SKM-1 (cell line): ENCODE measurements around the gene BTF3L4.

ENCODE experiments used
- DNase-seq: peaks from one replicate; lab custom pipeline; 2025; ENCODE audit not compliant: unreplicated experiment; lab: John Stamatoyannopoulos, UW

BTF3L4 gene

DNA sequence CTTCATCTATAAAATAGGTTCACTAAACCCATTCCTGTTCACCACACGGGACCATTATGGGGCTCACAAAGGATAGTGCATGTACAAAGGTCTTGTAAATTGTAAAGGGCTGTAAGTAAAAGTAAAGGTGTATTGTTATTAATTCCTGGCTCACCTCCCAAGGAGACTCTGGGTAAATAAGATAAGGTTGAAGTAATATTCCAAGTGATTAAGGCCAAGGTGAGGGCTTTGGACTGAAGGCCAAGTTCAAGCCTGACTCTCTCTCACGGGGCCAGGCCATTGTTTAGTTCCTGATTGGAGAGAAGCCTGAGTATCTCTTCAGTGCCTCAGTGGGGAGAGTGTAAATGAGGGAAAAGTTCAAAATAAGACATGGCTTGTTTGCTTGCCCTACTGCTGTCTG is 66.3 kb downstream of the BTF3L4 start:
- no peak for DNase-seq

DNA sequence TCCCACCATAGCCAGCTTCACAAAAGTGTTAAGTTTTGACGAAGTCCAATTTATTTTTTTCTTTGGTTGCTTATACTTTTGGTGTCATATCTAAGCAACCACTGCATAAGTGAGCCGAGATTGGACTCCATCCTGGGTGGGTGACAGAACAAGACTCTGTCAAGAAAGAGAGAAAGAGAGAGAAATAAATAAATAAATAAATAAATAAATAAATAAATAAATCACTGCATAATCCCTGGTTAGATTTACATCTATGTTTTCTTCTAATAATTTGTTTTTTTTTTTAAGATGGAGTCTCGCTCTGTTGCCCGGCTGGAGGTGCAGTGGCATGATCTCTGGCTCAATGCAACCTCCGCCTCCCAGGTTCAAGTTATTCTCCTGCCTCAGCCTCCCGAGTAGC is 67.5 kb downstream of the BTF3L4 start:
- DNase-seq, result no peak

DNA sequence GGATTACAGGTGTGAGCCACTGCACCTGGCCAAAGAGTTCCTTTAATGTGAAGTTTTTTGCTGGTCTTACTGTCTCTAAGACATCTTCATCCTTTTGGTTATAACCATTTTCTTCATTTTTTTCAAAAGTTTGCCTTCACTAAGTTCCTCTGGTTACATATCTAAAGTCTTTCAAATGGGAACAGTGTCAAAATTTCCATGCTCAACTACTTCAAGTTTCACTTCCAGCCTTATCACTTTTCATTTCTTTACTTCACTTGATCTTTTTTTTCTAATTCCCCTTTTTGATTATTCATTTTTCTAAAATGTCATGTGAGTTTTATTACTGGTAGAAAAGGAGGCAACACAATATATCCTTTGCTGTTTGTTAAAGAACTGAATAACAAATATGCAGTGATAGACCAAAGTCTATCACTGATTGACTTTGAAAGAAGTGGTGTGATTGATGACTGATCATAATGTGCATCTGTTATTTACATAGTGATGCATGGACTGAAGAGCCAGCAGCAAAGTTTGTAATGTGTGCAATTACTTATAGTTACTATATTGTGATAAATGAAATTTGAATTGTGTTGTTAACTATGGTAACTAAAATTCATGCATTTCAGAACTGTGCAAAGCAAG is 69.8 kb downstream of the BTF3L4 start:
- no peak for DNase-seq

DNA sequence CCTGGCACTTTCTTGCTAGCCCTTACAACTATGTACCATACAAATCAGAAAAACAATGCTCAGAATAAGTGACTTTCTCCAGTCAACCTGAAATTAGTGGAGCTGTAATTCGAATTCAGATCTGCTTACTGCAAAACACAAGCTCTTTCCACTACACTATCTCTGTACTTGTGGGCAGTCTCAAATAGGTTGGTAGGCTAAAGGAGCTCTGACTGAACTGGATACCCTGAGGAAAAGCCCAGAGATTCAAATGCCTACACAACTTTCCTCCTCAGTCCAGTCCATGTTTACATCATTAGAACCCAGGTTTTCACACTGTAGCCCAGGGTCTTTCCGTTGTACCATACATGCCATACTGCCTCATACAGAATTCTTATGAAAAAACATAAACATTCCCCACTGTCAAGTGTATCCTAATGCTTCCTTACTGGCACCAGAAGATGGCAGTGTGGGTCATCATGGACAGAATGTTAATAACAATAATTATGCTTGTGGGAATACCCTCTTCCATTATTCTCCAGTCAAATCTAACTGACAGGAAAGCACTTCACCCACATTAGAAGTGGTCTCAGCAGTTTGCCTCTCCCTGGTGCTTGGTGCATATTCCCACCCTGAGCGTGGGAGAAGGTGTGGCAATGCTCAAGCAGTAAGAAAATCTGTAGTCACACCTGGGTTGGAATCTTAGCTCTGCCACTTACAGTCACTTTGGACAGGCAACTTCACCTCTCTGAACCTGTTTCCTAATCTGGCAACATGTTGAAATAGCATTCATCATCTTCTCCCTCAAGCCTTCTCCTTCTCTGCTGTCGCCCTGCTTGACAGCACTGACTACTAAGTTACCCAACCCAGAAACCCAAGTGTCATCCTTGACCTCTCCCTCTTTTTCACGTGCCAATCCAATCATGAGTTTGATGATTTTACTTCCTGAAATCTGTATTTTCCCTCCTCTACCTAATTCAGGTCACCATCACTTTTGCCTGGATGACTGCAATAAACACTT is 71.4 kb downstream of the BTF3L4 start:
- no peak for DNase-seq

DNA sequence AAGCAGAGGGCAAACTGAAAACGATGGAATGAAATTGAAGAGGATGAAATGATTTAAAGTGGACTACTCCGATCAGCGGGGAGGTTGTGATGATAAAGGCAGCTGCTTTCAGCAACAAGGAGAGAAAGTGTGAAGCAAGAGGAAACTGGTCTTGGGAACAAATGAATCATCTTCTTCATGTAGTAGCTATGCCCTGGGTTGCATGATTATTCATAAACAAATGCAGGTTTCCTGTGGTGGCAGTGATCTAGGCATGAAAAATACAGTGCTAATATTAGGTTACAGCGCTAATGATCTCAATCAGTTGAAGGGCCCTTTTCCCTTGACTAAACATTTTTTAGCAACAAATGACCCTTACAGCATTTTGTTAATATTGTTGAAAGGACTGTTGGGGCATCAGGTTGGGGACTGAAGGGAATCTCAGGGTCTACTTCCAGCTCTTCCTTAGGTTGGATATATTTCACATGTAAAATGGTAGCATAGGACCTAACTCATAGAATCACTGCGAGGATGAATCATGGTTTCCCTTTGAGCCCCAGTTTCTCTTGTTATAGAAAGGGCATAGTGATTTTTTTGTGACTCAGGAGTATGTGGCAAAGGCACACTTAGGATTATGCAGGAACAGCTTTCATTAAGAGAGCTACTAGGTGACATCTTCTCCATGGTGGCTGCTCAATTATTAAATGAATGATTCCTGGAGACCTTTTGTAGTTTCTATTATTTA is 83.9 kb downstream of the BTF3L4 start:
- peak; percentile 59 for DNase-seq
